ENCODE results near the gene LMO7.

Gene LMO7

GRCh38 chr13:75877071-75877470, 240.9 kb downstream of the LMO7 start:
- no peak for DNase-seq (ENCODE audit: low read depth in 1 of 2, low spot score in 1 of 2)

- DNase-seq (ENCODE audit: low read depth in 1 of 2, low spot score in 1 of 2): no peak
These were observed 243.5 kb downstream of the LMO7 start for GRCh38 chr13:75879656-75880055.

GRCh38 chr13:75881109-75881775, 245.1 kb downstream of the LMO7 start:
- DNase-seq (ENCODE audit: low read depth in 1 of 2, low spot score in 1 of 2): no peak

DNA sequence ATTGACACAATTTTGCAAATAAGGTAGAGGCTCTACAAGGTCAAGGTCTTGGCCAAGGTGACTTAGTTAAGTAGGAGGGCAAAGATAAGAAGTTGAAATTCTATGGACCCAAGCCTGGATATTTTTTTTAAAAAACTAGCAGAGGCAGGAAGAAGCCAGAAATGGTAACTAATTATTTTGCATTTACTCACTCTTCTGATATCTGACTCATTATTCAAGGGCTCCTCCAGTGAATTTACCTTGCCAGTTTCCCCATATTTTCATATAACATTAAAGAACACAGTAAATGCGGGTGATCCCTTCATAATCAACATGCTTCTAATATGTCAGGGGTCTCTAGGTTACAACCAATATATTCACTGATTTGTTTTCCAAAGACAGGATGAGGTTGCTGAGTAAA, 246.1 kb downstream of the LMO7 start:
- no peak for DNase-seq (ENCODE audit: low read depth in 1 of 2, low spot score in 1 of 2)

DNA sequence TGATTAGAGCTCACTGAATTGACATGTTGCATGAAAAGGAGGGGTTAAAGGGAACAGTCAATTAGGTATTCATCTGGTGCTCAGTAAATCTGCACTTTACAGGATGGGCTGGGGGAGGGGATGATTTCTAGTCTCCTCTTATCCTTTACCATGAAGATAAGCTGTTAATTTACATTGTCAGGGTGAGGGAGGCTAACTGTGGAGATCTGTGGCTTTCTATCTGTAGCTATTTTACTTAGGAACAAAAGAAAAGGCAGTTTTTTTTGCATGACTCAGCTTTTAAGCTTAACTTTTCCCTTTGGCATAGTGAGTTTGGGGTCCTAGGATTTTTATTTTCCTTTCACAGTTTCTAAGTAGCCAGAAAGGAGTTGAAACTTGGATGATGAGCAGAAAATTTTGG, 253.3 kb downstream of the LMO7 start:
- no peak for DNase-seq (ENCODE audit: low read depth in 1 of 2, low spot score in 1 of 2)

- no peak for DNase-seq (ENCODE audit: low read depth in 1 of 2, low spot score in 1 of 2)
These were observed 259.0 kb downstream of the LMO7 start for GRCh38 chr13:75895168-75895567.

- DNase-seq (ENCODE audit: low read depth in 1 of 2, low spot score in 1 of 2): no peak
These were observed 260.1 kb downstream of the LMO7 start for GRCh38 chr13:75896271-75896670.

GRCh38 chr13:75897386-75897785, 261.3 kb downstream of the LMO7 start:
- no peak for DNase-seq (ENCODE audit: low read depth in 1 of 2, low spot score in 1 of 2)

DNA sequence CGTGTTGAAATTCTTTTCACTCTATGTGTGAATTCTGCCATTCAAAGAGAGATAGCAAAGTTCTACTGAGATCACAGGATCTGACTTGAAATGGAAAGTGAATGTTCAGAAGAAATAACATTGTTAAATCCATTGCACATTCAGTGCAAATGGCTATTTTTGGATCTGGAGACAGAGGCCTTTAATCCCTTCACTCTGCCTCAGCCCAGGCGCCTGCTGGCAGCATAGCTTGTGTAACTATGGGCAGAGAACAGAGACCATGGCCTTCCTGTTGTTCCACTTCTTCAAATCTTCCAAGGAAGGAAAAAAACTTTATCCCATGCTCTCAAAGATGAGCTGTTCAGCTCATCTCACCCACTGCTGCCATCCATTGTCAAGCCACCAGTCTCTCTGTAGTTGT, 265.4 kb downstream of the LMO7 start:
- no peak for DNase-seq (ENCODE audit: low read depth in 1 of 2, low spot score in 1 of 2)

- DNase-seq (ENCODE audit: low read depth in 1 of 2, low spot score in 1 of 2): no peak
These were observed 266.3 kb downstream of the LMO7 start for GRCh38 chr13:75902166-75903104.

DNA sequence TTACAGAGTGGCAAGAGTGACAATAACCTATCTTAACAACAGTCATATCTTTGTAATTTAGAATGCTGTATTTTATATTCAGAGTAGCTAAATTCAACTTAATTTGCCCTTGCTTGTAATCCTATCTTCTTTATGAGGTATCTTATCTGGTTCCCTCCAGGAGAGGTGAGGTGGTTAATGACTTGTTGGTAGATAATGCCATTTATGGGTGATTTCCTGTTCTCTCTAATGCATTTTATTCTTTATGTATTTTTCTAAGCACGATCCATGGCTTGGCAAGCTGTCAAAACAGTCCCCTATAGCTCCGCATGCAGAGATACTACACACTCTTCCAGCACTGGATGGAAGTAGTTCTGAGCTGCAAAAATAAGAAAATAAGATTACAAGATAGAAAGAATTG, 267.9 kb downstream of the LMO7 start:
- DNase-seq (ENCODE audit: low read depth in 1 of 2, low spot score in 1 of 2): no peak

DNA sequence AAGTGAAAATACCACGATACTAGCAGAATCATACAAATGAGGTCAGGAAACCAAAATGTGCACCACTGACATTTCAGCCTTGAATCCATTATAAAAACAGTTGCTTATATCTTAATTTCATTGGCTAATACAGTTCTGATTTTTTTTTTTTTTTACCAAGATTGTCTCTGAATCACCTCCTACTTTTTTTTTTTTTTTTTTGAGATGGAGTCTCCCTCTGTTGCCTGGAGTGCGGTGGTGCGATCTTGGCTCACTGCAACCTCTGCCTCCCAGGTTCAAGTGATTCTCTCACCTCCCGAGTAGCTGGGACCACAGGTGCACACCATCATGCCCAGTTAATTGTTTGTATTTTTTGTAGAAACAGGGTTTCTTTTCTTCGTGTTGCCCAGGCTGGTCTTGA, 270.2 kb downstream of the LMO7 start:
- DNase-seq (ENCODE audit: low read depth in 1 of 2, low spot score in 1 of 2): no peak

DNA sequence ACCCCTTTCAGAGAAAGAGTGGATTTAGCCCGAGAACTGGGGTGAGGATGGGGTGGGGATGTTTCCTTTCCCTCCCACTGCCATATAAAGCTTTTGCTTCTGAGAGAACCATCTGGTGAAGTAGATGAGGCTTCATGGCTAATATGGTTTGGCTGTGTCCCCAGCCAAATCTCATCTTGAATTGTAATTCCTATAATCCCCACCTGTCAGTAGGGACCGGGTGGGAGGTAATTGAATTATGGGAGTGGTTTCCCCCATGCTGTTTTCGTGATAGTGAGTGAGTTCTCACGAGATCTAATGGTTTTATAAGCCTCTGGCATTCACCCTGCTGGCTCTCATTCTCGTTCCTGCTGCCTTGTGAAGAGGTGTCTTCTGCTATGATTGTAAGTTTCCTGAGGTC, 270.9 kb downstream of the LMO7 start:
- no peak for DNase-seq (ENCODE audit: low read depth in 1 of 2, low spot score in 1 of 2)

GRCh38 chr13:75908141-75908540, 272.0 kb downstream of the LMO7 start:
- DNase-seq (ENCODE audit: low read depth in 1 of 2, low spot score in 1 of 2): no peak

Measured in activated CD4-positive, alpha-beta T cell treated with anti-CD3 and anti-CD28 coated beads, Interleukin-2, amount 50 U/mL, for 24 hours (primary cell).